Calu3 (cell line): Measurements from ENCODE around the gene CACHD1. TPM values are rescaled to one million over a fixed set of nuclear protein-coding genes. Genes with fewer than 3 reads are reported as not detected.

ENCODE experiments used
- BruUV-seq: library from RNA; stranded (reverse); fragments of 400-500 nt; replicated peaks from 2 replicates; lab custom pipeline; 2021; lab: Mats Ljungman, UMichigan
- CTCF ChIA-PET: fragments of 300-600 bp; sonication (Branson Sonifier 250); formaldehyde crosslinking; loops from one replicate; lab custom pipeline; 2022; ENCODE audit warnings: antibody characterized with exemption; lab: Charles Lee
- DNase-seq: peaks from one replicate; pipeline ENCODE4 v3.0.0; 2022
- H3K27ac Mint-ChIP-seq: one replicate; pipeline ENCODE4 v1.8.0; 2022; ENCODE audit warnings: mixed read lengths; ENCODE audit not compliant: unreplicated experiment
- H3K27me3 Mint-ChIP-seq: one replicate; pipeline ENCODE4 v1.8.0; 2022; ENCODE audit warnings: mixed read lengths; ENCODE audit not compliant: unreplicated experiment
- H3K36me3 Mint-ChIP-seq: one replicate; pipeline ENCODE4 v1.8.0; 2022; ENCODE audit warnings: mild to moderate bottlenecking, moderate library complexity, mixed read lengths; ENCODE audit not compliant: insufficient read depth, unreplicated experiment
- H3K4me1 Mint-ChIP-seq: one replicate; pipeline ENCODE4 v1.8.0; 2022; ENCODE audit warnings: mild to moderate bottlenecking, low read depth, mixed read lengths; ENCODE audit not compliant: unreplicated experiment
- H3K4me3 Mint-ChIP-seq: one replicate; pipeline ENCODE4 v1.8.0; 2022; ENCODE audit warnings: mild to moderate bottlenecking, low read depth, moderate library complexity, mixed read lengths; ENCODE audit not compliant: unreplicated experiment
- H3K9me3 Mint-ChIP-seq: one replicate; pipeline ENCODE4 v1.8.0; 2022; ENCODE audit warnings: low read depth, mixed read lengths; ENCODE audit not compliant: unreplicated experiment
- CTCF ChIP-seq: fragments of 200-600 bp; IDR thresholded peaks from one replicate; pipeline ENCODE4 v1.8.0; 2022; ENCODE audit warnings: antibody characterized with exemption; ENCODE audit not compliant: unreplicated experiment
- intact Hi-C: fragments of 100-400 bp; cut with micrococcal nuclease; formaldehyde crosslinking; loops from one replicate; pipeline ENCODE4 v1.10.0; 2022; ENCODE audit not compliant: unreplicated experiment
- total RNA-seq: library from RNA; stranded (reverse); gene quantifications from 2 replicates; pipeline ENCODE4 v1.2.3, GENCODE V29; 2022

CACHD1 gene
- total RNA-seq, 1 experiment from 2014 or later = 3.5 TPM

GRCh38 chr1:64572222-64572900 is 102.4 kb downstream of the CACHD1 start:
- no peak overlapping the region for H3K4me3 Mint-ChIP-seq
- no peak for TF ChIP-seq CTCF
- intact Hi-C loops = no loop called here
- no peak overlapping the region for H3K27ac Mint-ChIP-seq
- no peaks in the 10 kb centered on the region for H3K9me3 Mint-ChIP-seq
- H3K27me3 Mint-ChIP-seq = no peaks in the 10 kb centered on the region
- H3K36me3 Mint-ChIP-seq = no peaks in the 10 kb centered on the region
- no TSS peak for BruUV-seq
- CTCF ChIA-PET = no interaction called here
- H3K4me1 Mint-ChIP-seq = no peaks in the 10 kb centered on the region
- no peak for DNase-seq

GRCh38 chr1:64574301-64574700 is 104.4 kb downstream of the CACHD1 start:
- H3K4me3 Mint-ChIP-seq = no peak overlapping the region
- no peaks in the 10 kb centered on the region for H3K9me3 Mint-ChIP-seq
- CTCF ChIA-PET = no interaction called here
- intact Hi-C loops = no loop called here
- DNase-seq = no peak
- H3K4me1 Mint-ChIP-seq = no peaks in the 10 kb centered on the region
- H3K36me3 Mint-ChIP-seq = no peaks in the 10 kb centered on the region
- BruUV-seq = no TSS peak
- H3K27ac Mint-ChIP-seq = no peak overlapping the region
- no peaks in the 10 kb centered on the region for H3K27me3 Mint-ChIP-seq
- TF ChIP-seq CTCF = no peak

- intact Hi-C loops = no loop called here
- no peak overlapping the region for H3K27ac Mint-ChIP-seq
- CTCF ChIA-PET = interaction anchor here (0.7 kb wide), 1 partner anchor 152 kb away, joined by 5 read pairs; no protein-coding TSS in a partner anchor
- H3K4me1 Mint-ChIP-seq = no peaks in the 10 kb centered on the region
- H3K9me3 Mint-ChIP-seq = no peaks in the 10 kb centered on the region
- no peaks in the 10 kb centered on the region for H3K36me3 Mint-ChIP-seq
- no peak for TF ChIP-seq CTCF
- H3K4me3 Mint-ChIP-seq = no peak overlapping the region
- no peaks in the 10 kb centered on the region for H3K27me3 Mint-ChIP-seq
- DNase-seq = no peak
- no TSS peak for BruUV-seq
Observed at GRCh38 chr1:64575881-64576676, 106.2 kb downstream of the CACHD1 start.

GRCh38 chr1:64578270-64578973 is 108.5 kb downstream of the CACHD1 start:
- TF ChIP-seq CTCF = no peak
- no peak overlapping the region for H3K27ac Mint-ChIP-seq
- H3K4me3 Mint-ChIP-seq = no peak overlapping the region
- no peak for DNase-seq
- H3K4me1 Mint-ChIP-seq = no peaks in the 10 kb centered on the region
- no peaks in the 10 kb centered on the region for H3K27me3 Mint-ChIP-seq
- H3K36me3 Mint-ChIP-seq = no peaks in the 10 kb centered on the region
- intact Hi-C loops = no loop called here
- BruUV-seq = no TSS peak
- CTCF ChIA-PET = no interaction called here
- no peaks in the 10 kb centered on the region for H3K9me3 Mint-ChIP-seq
